GM12878 (cell line): ENCODE results near the gene CFP.

ENCODE experiments used
- CBX5 ChIP-seq: sonication (generic); IDR thresholded peaks from 2 replicates; pipeline ENCODE4 v1.6.1; 2016; ENCODE audit warnings: low read depth, moderate library complexity, mild to moderate bottlenecking, inconsistent platforms
- CHD2 ChIP-seq: IDR thresholded peaks from 2 replicates; pipeline ENCODE4 v1.6.1; 2011; ENCODE audit warnings: low read depth, low read length, improper control_type of control experiment, borderline replicate concordance
- CREB1 ChIP-seq: IDR thresholded peaks from 2 replicates; pipeline ENCODE4 v1.6.1; 2012; ENCODE audit warnings: low read depth, mild to moderate bottlenecking, inconsistent platforms
- CREM ChIP-seq: IDR thresholded peaks from 2 replicates; pipeline ENCODE4 v1.6.1; 2014; ENCODE audit warnings: antibody characterized with exemption, low read depth
- EZH2 ChIP-seq: IDR thresholded peaks from 2 replicates; pipeline ENCODE4 v1.6.1; 2012; ENCODE audit warnings: low read depth, mild to moderate bottlenecking, control low read depth, inconsistent platforms, low read length, borderline replicate concordance; ENCODE audit not compliant: control insufficient read depth
- NR2C2 ChIP-seq: IDR thresholded peaks from 2 replicates; pipeline ENCODE4 v1.6.1; 2011; ENCODE audit warnings: borderline replicate concordance, low read depth; ENCODE audit not compliant: control insufficient read depth, insufficient read length
- POLR2A ChIP-seq: IDR thresholded peaks from 2 replicates; pipeline ENCODE4 v1.6.1; 2011; ENCODE audit warnings: low read depth, mild to moderate bottlenecking, low read length
- SREBF2 ChIP-seq: IDR thresholded peaks from 2 replicates; pipeline ENCODE4 v1.6.1; 2012; ENCODE audit warnings: mild to moderate bottlenecking, low read length
- TAF1 ChIP-seq: IDR thresholded peaks from 2 replicates; pipeline ENCODE4 v1.6.1; 2011; ENCODE audit warnings: mild to moderate bottlenecking, low read depth, low read length, borderline replicate concordance
- ZBTB4 ChIP-seq: fragments of 450-650 bp; formaldehyde crosslinking; IDR thresholded peaks from 2 replicates; pipeline ENCODE4 v1.4.0; 2022; ENCODE audit warnings: mild to moderate bottlenecking, moderate library complexity
- ZZZ3 ChIP-seq: IDR thresholded peaks from 2 replicates; pipeline ENCODE4 v1.6.1; 2011; ENCODE audit warnings: low read depth; ENCODE audit not compliant: control insufficient read depth, insufficient read length
- TF ChIP-seq, protein P1 (sequence below): IDR thresholded peaks from 2 replicates; pipeline ENCODE4 v1.6.1; 2011; ENCODE audit warnings: mild to moderate bottlenecking, low read depth, low read length, moderate library complexity; ENCODE audit not compliant: insufficient replicate concordance
- TF ChIP-seq, protein P2 (sequence below), 3 experiments: IDR thresholded peaks in 2 of 3; conservative IDR thresholded peaks in 1 of 3; 2 replicates each; pipeline ENCODE4 v1.5.1; 2011; ENCODE audit warnings: low read depth in 3 of 3, low read length in 3 of 3, mild to moderate bottlenecking in 3 of 3, control low read depth in 2 of 3, moderate library complexity in 2 of 3, inconsistent platforms in 1 of 3, mixed read lengths in 1 of 3; ENCODE audit not compliant: control insufficient read depth in 2 of 3, insufficient read depth in 1 of 3; ENCODE audit errors: extremely low read depth in 1 of 3

DNA sequence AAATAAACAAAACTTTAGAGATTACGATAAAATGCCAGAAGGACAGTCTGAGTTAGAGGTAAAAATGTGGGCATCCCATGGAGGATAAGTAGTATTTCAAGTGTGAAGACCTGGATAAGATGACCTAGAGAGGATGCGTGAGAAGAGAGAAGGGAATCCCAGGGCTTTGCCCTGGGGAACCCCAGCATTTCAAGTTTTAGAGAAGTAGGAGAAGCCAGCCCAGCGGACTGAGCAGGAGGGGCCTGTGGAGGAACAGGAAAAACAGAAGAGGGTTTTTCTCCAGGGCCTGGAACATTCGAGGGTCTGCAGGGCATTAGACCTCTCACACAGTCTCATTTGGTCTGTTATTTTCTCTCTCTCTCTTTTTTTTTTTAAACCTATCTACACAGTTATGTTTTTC is 2.9 kb upstream of the CFP start:
- TF ChIP-seq NR2C2 (no peak), CREM (no peak), POLR2A (no peak), SREBF2 (no peak), TAF1 (no peak), CREB1 (no peak), EZH2 (no peak), CBX5 (no peak), CHD2 (no peak), ZZZ3 (no peak), ZBTB4 (CRISPR knock-in tag) (no peak)
- TF ChIP-seq, protein P1, sequence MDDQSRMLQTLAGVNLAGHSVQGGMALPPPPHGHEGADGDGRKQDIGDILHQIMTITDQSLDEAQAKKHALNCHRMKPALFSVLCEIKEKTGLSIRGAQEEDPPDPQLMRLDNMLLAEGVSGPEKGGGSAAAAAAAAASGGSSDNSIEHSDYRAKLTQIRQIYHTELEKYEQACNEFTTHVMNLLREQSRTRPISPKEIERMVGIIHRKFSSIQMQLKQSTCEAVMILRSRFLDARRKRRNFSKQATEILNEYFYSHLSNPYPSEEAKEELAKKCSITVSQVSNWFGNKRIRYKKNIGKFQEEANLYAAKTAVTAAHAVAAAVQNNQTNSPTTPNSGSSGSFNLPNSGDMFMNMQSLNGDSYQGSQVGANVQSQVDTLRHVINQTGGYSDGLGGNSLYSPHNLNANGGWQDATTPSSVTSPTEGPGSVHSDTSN, result no peak
- TF ChIP-seq, protein P2, sequence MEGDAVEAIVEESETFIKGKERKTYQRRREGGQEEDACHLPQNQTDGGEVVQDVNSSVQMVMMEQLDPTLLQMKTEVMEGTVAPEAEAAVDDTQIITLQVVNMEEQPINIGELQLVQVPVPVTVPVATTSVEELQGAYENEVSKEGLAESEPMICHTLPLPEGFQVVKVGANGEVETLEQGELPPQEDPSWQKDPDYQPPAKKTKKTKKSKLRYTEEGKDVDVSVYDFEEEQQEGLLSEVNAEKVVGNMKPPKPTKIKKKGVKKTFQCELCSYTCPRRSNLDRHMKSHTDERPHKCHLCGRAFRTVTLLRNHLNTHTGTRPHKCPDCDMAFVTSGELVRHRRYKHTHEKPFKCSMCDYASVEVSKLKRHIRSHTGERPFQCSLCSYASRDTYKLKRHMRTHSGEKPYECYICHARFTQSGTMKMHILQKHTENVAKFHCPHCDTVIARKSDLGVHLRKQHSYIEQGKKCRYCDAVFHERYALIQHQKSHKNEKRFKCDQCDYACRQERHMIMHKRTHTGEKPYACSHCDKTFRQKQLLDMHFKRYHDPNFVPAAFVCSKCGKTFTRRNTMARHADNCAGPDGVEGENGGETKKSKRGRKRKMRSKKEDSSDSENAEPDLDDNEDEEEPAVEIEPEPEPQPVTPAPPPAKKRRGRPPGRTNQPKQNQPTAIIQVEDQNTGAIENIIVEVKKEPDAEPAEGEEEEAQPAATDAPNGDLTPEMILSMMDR (IDR thresholded peaks at IDR 0.05 in 2 of 3, conservative IDR thresholded peaks at IDR 0.05 in 1 of 3; ENCODE audit: control insufficient read depth in 2 of 3, extremely low read depth in 1 of 3, insufficient read depth in 1 of 3, low read depth in 3 of 3, low read length in 3 of 3), result no peak
